Medulla oblongata (tissue), 1 donor: ENCODE data around the gene ABHD11.

ENCODE experiments used
- DNase-seq: peaks from one replicate; pipeline ENCODE4 v3.0.0-alpha.2; 2015; ENCODE audit errors: extremely low spot score

ABHD11 gene

DNA sequence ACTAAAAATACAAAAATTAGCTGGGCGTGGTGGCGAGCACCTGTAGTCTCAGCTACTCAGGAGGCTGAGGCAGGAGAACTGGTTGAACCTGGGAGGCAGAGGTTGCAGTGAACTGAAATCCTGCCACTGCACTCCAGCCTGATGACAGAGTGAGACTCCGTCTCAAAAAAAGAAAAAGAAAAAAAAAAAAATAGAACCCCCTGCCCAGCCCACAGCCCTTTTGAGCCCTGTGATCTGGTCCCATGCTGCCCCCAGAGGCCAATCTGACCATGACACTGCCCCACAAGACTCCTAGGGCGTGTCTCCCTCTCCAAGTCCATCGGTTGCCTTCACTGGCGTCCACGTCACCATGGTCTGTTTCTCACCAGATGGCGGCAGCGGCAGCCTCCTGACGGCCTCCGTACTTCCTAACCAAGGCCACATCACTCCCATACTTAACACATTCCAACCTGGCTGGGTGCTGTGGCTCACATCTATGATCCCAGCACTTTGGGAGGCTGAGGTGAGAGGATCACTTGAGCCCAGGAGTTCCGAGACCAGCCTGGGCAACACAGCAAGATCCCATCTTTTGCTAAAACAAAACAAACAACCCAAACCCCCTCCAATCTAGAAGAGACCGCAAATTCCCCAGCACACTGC lies 37.1 kb downstream of the ABHD11 start:
- DNase-seq: no peak

DNA sequence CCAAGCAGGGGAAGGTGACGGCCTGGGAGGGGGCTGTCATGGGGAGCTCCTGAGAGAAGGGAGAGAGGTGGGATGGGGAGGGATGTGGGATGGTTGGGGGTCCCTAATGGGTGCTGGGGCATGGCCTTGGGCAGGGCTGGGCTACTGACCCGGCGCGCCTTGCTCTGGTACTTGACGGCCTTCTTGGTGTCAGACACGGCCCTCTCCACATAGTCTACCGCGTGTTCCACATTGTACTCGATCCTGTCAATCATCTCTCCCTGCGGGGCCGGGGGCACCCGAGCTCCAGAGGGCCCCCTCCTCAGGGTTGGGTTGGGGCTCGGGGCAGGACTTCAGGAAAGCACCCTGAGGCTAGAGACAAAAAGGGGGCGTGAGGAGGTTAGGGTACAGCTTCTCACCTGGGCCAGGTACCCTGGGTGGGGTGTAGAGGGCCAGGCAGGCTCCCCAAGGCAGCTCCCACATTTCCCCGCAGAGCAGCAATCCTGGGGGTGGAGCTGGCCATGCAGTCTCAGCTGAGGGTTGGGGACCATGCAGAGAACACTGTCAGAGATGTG lies 37.9 kb downstream of the ABHD11 start:
- no peak for DNase-seq

DNA sequence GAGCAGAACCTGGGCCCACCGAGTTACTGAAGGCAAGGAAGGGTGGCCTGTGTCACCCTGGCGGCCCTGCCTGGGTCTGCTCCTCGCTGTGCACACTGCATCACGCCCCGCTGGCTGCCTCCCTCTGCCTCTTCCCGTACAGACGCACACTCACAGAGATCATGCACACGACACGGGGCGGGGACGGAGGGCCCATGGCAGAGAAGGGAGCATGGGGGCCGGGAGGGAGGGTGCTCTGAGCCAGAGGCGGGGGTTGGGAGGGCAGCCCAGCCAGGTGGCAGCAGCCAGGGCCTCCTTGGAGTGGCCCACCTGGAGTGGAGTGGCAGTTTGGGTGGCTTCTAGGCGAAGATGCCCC lies 38.6 kb downstream of the ABHD11 start:
- DNase-seq: no peak

- DNase-seq: no peak
Measured at GRCh38 chr7:73699370-73700068, 39.1 kb downstream of the ABHD11 start.

DNA sequence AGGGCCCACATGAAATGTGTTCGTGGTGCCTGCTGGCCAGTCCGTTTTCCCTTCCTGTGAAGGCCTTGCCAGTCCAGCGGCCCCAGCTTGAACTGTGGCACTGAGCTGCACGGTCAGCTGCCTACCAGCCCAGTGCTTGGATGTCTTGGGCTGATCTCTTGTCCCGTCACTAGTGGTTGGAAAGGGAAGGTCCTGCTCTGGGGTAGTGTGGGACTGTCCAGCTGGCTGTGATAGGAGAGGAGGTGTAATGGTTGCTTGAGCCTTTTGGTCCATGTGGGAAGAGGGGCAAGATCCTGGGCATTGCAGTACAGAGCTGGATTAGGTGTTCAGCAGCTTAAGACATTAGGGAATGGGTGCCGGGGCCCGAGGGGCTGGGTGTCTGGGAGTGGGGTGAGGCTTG lies 40.2 kb downstream of the ABHD11 start:
- no peak for DNase-seq

DNA sequence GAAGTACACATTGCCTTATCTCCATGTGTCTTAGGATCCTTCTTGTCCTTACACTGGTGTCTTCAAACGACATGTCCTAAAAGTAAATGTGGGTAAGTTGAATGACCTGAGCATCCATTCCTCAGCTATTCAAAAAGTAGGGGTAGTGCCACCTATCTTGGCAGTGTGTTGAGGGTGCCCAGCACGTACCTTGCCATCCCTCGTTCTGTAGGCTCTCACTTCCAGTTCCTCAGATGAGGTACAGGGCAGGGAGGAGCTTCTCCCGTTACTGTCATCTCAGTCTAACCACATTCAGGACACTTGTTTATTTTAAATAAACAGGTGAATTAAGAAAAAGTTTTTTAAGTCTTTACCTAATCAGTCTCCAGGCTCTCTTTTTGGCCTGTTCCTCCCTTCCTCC lies 42.2 kb downstream of the ABHD11 start:
- DNase-seq: no peak

DNA sequence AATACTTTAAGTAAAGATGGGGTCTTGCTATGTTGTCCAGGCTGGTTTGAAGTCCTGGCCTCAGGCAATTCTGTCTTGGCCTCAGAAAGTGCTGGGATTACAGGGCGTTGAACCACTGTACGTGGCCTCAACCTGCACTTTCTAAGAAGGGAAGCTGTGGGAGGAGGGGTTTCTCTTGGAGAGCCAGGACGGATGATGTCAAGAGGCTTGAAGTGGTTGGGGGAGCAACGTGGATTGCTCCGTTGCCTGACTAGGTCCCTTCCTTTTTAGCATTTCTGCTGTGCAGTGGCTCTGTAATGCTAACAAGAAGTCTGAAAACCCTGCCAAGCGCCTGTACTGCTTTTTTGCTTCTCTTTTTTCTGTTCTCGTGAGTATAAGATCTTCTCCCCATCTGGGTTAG lies 48.0 kb downstream of the ABHD11 start:
- DNase-seq: no peak

DNA sequence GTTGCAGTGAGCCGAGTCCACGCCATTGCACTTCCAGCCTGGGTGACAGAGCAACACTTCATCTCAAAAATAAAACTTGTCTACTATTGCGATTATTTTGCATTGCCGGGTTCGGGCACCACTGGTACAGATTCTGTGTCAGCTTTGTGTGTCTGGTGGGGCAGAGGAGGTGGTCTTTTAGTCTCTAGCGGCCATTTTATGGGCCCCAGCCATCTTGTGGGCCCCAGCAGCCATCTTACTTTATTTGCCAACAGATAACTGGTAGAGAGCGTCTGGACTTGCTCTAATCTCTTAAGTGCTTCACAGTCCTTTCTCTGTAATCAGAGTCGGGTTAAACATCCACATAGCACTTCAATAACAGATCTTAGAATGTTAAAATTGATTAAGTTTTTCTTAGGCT lies 50.3 kb downstream of the ABHD11 start:
- DNase-seq: no peak
